Islet precursor cell (in vitro differentiated cells): ENCODE results near the gene RAMP3.

ENCODE experiments used
- DNase-seq: peaks from one replicate; pipeline ENCODE4 v3.0.0-alpha.2; 2018

The RAMP3 gene

GRCh38 chr7:45181286-45181960 is 23.8 kb downstream of the RAMP3 start:
- DNase-seq: peak; percentile 32

- peak; percentile 47 for DNase-seq
Observed at GRCh38 chr7:45181991-45182855, 24.6 kb downstream of the RAMP3 start.

GRCh38 chr7:45182856-45183710 is 25.5 kb downstream of the RAMP3 start:
- DNase-seq: peak; percentile 46

GRCh38 chr7:45183711-45184210 is 26.2 kb downstream of the RAMP3 start:
- DNase-seq: peak; percentile 47

- DNase-seq: peak; percentile 41
Observed at GRCh38 chr7:45184326-45185027, 26.9 kb downstream of the RAMP3 start.

GRCh38 chr7:45185028-45185863 is 27.7 kb downstream of the RAMP3 start:
- peak; percentile 29 for DNase-seq

GRCh38 chr7:45185864-45186250 is 28.3 kb downstream of the RAMP3 start:
- peak; percentile 5 for DNase-seq

GRCh38 chr7:45186261-45186813 is 28.7 kb downstream of the RAMP3 start:
- peak; percentile 39 for DNase-seq

GRCh38 chr7:45187089-45187945 is 29.7 kb downstream of the RAMP3 start:
- peak; percentile 29 for DNase-seq

- DNase-seq: peak; percentile 22
Observed at GRCh38 chr7:45187946-45188411, 30.4 kb downstream of the RAMP3 start.

GRCh38 chr7:45188736-45189135 is 31.1 kb downstream of the RAMP3 start:
- DNase-seq: peak; percentile 50

- no peak for DNase-seq
Observed at GRCh38 chr7:45189151-45189970, 31.8 kb downstream of the RAMP3 start.

GRCh38 chr7:45190406-45191165 is 33.0 kb downstream of the RAMP3 start:
- peak; percentile 51 for DNase-seq

GRCh38 chr7:45191396-45191795 is 33.8 kb downstream of the RAMP3 start:
- DNase-seq: no peak

GRCh38 chr7:45192621-45193041 is 35.0 kb downstream of the RAMP3 start:
- peak; percentile 17 for DNase-seq

GRCh38 chr7:45193828-45194227 is 36.2 kb downstream of the RAMP3 start:
- DNase-seq: no peak

- no peak for DNase-seq
Observed at GRCh38 chr7:45196374-45196773, 38.8 kb downstream of the RAMP3 start.

GRCh38 chr7:45197461-45197860 is 39.9 kb downstream of the RAMP3 start:
- DNase-seq: no peak
